Tibial nerve (tissue), 4 donors: ENCODE data around the gene PHLPP1.

Experiments
- CTCF ChIP-seq, 5 experiments: fragments of 200-600 bp in 3 of 5; fragments of 450-650 bp in 2 of 5; sonication (generic) in 3 of 5; IDR thresholded peaks; one replicate each; pipeline ENCODE4 v1.5.1; 2016 to 2019; ENCODE audit warnings: antibody characterized with exemption in 5 of 5, mild to moderate bottlenecking in 3 of 5, moderate library complexity in 2 of 5
- EP300 ChIP-seq, 2 donors: sonication (generic); formaldehyde crosslinking; IDR thresholded peaks; one replicate each; pipeline ENCODE4 v1.6.1; 2017; ENCODE audit warnings: antibody characterized with exemption in 2 of 2, mild to moderate bottlenecking in 1 of 2
- POLR2A ChIP-seq, 2 donors: fragments of 450-650 bp; IDR thresholded peaks; one replicate each; pipeline ENCODE4 v1.6.1; 2017; ENCODE audit warnings: antibody characterized with exemption in 2 of 2, mild to moderate bottlenecking in 2 of 2, moderate library complexity in 2 of 2

- no peak for TF ChIP-seq CTCF (IDR thresholded peaks at IDR 0.05)
- TF ChIP-seq POLR2A (IDR thresholded peaks at IDR 0.05) = no peak
- TF ChIP-seq EP300 (IDR thresholded peaks at IDR 0.05) = no peak
Observed at GRCh38 chr18:62814132-62814759, 98.9 kb downstream of the PHLPP1 start.
